Measurements from ENCODE around the gene AK8.

The AK8 gene

DNA sequence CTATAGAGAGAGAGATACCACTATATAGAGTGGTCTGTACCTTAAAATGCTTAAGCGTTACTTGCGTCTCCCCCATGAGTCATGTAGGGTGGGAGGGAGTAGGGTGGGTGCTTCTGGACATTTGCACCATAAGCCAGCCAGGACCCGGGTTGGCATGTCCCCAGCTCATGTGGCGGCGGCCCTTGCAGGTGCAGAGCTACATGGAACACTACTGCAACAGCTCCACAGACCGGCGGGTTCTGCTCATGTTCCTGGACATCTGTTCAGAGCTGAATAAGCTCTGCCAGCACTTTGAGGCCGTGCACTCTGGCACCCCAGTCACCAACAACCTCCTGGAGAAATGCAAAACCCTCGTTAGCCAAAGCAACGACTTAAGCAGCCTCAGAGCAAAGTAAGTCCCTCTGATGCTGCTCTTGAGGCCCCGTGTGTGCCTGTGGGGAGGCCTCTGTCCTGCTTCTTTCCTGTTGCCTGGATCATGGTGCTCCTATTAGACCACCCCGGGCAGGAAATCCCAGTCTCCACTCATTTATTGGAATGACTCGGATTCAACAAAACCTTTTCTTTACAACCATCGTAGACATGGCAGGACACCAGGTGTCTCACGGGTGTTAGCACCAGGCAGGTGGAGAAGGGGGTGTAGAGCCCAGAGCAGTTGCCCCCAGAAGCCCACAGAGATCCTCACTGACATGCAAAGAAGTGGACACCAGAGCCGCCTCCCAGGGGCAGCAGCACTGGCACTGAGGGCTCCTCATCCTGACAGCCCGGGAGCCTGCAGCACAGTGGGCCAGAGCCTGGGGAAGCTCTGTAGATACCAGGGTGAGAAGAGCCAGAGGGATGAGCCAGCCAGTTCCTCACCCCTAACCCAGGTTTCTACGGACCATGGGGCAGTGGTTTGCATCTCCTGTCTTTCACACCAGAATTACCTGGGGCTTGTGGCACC is 9.4 kb upstream of the AK8 start:
- DNase-seq (ENCODE audit: low spot score) = no peak

DNA sequence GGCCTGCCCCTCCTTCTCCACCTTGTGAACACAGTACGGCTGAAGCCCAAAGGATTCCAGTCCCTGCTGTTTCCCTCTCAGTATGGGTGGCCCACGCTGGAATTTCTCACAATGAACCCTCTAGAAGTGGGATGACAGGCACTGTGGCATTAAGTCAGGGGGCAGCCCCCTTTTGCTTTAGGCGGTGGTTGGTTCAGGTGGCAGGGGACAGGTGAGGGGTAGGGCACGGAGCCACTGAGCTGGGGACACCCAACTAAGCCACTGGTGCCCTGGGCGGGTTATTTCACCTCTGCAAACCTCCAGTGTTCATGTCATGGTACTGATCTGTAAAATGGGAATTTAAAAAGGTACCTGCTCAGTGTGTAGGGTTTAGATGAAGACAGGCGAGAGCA is 8.2 kb upstream of the AK8 start:
- no peak for DNase-seq (ENCODE audit: low spot score)

DNA sequence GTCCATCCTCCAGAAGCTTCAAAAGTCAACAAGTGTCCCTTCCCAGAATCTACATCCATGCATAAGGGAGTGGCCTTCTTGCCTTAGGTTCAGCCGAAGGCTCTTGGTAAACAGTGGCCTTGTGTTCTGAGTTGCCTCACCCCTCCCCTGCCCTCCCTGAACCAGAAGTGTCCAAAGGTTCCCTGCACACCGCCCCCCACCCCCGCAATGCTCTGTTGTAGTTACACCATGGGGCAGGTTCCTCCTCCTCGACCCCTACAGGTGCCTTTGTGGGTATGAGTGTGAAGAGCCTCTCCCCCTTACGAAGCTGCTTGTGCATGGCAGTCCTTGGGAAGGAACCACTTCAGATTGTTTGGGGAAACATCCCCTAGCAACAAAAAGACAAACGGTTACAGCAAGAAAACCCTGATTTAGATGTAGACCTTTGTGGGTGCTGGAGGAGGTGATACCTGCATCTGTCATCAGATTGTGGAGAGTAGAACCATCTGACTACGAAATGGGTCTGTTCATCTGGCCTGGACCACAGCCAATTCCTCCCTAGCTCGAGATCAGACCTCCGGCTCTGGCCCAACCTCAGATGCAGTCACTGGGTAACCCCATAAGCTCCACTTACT is 7.7 kb upstream of the AK8 start:
- no peak for DNase-seq (ENCODE audit: low spot score)

DNA sequence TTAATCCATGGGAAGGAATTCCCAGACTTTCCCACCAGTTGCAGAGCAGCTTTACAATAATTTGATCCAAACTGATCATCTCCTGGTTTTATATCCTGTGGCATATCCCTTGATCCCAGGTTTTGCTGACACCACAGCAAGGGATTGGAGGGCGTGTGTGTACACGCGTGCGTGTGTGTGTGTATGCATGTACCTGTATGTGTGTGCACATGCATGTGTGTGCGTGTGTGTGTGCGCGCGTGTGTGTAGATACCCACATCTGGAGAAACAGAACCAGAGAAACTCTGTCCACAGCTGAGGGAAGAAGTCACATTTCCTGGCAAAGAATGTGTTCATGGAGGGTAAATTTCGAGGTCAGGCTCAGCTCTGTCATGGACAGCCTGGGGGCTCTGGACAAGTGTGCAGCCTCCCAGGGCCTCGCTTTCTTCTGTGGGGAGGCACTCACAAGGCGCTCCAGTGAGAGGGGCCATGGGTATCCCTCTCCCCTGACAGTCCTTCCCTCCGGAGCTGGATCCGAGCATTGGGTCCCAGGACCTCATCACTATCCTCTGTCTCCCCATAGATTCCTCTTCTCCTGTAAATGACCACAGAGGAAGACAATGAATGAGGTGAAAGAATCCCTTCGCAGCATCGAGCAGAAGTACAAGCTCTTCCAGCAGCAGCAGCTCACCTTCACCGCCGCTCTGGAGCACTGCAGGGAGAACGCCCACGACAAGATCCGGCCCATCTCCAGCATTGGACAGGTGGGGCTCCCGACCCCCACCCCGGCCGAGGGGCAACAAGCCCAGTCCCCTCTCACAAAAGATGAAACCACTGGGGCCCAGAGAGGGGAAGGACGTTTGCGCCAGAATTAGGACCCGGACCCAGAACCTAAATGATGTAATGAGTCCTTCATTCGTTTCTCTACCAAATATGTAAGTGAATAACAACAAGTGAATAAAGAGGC is 5.5 kb upstream of the AK8 start:
- no peak for DNase-seq (ENCODE audit: low spot score)

DNA sequence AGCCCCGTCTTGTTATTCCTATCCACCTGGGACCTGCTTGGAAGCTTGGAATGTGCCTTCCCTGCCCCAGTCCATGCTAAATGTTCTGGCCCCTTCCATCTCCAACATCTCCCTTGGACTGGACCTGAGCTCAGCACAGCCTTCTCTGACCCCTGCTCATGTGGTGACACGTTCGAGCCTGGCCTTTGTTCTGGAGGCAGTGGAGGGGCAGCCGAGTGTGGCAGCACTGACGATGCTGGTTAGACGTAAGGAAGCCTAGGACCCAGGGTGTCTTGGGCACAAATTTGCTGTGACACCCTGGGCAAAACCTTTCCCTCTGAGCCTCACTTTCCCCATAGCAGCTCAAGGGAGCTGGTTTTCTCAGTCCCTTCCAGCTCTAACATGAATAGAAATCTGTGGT is 4.5 kb upstream of the AK8 start:
- DNase-seq (ENCODE audit: low spot score) = no peak

DNA sequence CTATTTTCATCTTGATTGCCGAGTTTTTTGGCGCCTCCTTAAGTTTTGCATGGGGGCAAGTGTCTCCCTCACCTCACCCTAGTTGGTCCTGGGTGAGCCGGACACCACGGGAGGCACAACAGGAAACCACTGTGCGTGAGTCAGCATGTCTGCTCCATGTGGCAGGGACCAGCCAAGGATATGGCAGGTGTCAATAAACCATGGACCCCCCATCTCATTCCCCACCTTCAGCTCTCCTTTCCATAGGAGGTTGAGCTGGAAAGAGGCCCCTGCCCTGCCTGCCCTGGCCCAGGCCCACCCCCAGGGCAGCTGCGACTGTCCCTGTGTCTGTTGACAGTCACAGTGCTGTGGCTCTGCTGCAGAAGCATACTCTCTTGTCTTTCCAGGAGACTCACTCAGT is 3.7 kb upstream of the AK8 start:
- no peak for DNase-seq (ENCODE audit: low spot score)

DNA sequence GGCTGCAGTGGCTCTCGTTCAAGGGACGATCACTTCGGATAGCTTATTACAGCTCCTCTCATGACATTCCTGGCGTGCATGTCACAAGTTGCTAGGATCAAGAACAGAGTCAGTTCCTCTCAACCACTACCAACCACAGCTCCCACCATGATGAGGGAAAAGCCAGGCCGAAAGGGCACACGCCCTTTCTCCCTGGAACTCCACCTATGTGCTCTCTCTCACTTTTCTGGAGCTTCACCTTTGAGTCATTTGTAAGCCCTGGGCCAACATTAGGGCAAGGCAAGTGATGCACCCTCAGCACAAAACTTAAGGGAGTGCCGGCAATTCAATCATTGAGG is 2.2 kb upstream of the AK8 start:
- DNase-seq (ENCODE audit: low spot score) = no peak

DNA sequence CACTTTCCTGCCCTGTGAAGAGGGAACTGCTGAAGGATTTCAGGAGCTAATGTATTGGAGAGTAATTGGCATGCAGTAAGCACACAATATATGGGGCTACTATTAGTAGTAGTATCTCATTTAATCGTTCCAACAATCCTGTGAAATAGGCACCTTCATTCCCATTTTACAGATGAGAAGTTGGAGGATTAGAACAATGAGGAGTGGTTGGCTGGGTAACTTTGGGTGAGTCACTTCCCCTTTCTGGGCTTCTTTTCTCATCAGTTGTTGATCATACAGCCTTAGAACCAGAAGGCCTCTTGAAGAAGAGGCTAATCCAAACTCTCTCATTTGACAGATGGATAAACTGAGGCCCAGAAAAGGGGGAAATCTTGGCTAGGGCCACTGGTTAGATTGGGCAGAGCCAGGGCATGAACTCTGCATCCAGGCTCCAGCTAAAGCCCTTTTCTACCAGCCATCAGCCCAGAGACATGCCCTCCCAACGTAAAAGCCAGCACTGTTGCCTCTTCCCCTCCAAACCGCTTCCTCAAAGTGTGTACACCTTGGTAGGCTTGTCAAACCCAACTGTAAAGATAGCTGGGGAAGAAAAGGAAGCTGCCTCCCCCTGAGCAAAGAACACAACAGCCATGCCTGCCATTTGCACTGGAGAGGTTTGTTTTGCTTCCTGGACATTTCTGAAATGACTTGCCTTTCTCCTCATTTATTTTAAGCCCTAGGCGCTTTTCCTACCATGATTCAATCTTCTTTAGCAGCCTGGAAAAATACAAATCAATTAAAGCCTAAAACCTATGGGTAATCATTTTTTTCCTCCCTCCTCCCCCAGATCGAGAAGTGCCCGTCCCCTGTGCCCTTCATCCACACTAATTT is 1.6 kb upstream of the AK8 start:
- no peak for DNase-seq (ENCODE audit: low spot score)

DNA sequence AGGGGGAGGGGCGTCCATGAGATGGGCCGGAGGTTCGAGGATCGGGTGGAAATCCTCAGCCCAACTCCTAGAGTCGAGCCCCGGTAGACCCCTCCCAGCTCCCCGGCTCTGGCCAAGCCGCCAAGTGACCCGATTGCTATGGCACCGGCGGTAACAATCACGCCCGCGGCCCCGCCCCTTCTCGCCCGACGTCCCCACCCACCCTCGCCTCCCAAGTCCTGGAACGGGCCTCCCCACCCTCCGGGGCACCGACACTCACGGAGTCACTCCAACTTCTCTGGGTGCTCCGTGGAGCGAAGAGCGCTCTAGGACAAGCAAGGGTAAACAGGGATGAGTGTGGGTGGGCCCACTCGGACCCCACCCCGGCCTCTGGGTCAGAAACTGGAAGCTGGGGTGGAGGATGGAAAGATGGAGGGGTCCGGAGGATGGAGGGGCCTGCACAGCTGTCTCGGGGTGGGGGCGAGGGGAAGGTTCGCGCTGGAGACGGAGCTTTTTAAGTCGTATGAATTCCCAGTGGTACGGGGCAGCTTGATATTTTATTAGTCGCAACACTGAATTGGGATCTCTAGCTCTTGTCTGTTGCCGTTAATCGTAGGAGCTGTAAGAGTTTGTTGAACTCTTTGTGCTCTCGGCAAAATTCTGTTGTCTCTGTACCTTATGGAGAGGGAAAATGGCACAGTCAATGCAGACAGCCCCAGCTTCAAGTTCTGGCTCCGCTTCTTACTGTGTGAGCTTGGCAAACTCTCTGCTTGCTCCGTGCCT is 792 bp upstream of the AK8 start, which contains the start of gene SPACA9:
Gene SPACA9 (plus strand): TSS at position 204 of the 762 bp plus-strand sequence. CDS start 5,050 bp downstream, outside the sequence.
- peak; percentile 32 for DNase-seq (ENCODE audit: low spot score)

DNA sequence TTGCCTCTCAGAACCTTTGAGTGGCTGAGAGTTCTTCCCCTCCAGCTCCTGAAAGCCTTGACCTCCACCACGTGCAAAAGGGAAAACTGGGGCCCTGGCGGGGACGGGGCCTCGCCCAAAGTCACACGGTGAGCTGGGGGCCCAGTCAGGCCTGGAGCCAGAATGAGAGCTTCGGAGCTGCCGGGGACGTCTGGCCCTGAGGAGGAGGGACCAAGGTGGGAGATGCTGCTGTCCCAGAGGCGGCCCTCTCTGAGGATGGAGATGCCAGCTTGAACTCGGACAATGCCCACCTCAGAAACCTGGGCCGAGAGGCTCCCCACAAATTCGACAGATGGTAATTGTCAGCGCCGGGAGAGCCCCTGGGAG is 643 bp downstream of the AK8 start:
- no peak for DNase-seq (ENCODE audit: low spot score)

DNA sequence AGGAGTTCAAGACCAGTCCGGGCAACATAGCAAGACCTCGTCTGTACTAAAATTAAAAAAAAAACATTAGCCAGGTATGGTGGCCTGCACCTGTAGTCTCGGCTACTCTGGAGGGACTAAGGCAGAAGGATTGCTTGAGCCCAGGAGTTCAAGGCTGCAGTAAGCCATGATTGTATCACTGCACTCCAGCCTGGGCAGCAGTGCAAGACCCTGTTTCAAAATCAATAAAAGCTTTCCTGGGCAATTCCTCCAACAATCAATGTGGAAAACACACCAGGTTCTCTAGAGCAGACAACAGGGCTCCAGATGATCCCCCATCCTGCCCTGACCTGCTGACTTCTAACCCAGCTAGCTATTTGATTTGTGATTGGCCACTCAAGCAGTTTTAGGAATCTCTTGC is 1.2 kb downstream of the AK8 start:
- DNase-seq (ENCODE audit: low spot score) = no peak

DNA sequence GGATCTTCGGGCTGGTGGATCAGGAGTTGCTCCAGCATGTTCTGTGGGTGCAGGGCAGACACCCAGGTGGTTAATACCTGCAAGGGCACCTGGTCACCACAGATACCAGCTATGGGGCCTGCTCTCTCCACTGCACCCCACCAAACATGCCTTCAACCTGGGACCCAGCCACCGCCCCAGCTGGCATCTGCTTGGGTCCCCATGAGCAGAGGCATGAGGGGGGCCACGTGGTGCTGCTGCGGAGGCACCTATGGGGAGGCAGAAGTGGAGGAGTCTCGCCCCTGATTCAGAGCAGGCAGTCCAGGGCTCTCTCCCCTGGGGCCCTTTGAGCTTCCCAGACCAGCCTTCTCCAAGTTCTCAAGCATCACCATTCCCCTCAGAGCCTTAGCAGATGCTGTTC is 2.9 kb downstream of the AK8 start:
- DNase-seq (ENCODE audit: low spot score) = no peak

DNA sequence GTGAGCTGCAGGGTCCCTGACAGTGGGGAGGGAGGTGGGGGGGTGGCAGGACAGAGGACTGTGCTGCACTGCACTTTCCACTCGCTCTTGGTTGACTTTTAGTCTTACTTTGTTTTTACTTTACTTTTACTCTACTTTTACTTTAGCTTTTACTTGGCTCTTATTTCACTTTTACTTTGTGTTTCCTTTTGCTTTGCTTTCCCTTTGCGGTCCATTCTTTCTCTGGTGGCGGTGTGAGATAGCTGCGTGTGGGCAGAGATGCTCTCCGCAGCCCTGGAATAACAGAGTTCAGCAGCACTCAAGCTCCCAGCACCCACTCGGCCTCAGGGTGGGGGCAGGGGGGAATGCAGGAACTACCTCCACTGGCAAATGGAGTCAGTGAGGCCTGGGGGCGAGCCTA is 4.7 kb downstream of the AK8 start:
- no peak for DNase-seq (ENCODE audit: low spot score)

DNA sequence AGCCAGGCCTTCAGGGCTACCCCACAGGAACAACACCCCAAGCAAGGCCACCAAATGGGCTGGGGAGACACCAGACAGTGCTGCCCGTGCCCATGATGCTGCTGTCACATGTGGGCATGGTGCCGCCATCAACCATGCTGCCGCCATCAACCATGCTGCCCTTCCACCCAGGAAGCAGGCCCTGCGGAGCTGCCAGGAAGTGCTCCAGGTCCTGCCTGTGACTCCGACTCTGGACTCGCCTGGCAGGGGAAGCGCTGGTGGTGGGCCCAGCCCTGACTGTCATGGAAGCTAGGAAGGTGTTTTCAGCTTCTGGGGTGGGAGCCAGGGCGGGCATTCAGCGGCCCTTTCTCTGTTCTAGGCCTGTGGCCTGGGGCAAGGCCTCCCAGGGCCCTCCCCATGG is 8.8 kb downstream of the AK8 start:
- DNase-seq (ENCODE audit: low spot score) = no peak

DNA sequence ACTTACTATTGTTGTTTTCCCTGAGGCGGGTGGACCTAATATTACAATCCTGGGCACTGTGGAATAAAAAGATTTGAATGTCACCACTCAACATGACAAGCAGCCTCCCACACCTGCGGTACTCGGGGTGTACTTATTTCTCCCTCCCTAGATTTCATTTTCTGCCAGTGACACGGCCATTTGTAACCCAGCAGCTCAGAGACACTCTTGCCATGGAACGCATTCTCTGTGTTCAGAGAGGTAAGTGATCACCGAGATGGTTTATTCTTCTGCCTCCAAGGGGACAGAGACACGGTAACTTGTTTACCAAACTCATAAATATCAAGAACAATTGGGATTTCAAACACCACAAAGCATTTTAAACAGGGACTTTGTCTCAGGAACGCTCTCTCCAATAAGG is 11.2 kb downstream of the AK8 start:
- no peak for DNase-seq (ENCODE audit: low spot score)

DNA sequence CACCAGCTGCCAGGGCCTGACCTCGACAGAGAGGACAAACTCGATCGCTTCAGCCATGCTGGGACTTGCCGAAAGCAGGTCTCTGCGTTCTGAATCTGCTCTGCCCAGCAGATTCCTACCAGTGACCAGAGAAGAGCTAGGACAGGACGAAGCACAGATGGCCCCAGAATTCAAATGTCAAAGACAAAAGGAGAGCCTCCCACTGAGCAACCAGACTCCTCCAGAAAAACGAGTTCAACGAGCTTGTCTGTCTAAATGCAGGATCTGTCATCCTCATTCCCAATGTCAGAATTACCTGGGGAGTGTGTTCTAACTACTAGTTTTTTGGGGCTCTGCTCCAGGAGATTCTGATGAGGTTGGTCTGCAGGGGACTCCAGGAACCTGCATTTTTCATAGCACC is 13.4 kb downstream of the AK8 start:
- no peak for DNase-seq (ENCODE audit: low spot score)

DNA sequence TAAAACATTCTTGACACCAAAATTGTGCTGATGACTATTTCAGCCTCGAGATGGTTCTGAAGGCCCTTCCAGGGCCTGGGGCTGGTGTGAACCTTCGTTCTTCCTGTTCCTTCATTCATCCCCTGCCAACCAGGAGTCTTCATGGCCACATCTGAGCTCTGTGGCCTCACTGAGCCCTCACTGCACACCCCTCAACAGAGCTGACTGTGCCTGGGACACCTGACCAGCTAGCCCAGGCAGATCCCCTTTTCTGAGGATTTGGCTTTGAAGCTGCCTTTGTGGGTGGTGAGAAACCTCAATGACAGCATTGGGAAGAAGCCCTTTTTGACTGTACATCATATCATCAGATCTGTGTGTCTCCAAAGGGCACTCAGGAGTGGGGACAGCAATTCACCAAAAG is 13.8 kb downstream of the AK8 start:
- no peak for DNase-seq (ENCODE audit: low spot score)

DNA sequence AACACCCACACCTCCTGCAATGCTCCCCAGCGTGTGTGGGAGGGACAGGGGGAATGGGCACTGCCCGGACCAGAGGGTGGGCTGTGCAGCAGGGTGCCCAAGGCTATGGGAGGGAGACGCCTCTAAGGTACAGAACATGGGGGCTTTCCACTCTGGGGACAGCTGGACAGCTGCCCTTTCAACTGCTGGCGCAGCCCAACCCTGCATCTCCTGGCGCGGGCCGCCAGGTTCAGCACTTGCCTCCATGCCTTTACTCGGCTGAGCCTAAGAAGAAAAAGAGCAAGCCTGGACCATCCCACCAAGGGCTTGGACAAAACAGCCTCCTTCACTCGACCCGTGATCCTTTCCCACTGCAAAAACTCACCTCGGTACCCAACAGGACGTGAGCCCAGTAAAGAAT is 15.0 kb downstream of the AK8 start:
- DNase-seq (ENCODE audit: low spot score) = no peak

DNA sequence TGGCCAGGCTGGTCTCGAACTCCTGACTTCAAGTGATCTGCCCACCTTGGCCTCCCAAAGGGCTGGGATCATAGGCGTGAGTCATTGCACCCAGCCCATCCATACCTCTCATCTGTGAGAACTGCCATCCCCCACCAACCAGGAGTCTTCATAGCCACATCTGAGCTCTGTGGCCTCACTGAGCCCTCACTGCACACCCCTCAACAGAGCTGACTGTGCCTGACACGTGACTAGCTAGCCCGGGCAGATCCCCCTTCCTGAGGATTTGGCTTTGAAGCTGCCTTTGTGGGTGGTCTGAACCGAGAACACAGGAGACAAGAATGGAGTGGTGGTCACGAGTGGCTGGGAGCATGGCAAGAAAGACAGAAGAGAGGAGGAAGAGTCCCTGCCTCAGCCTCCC is 15.6 kb downstream of the AK8 start:
- DNase-seq (ENCODE audit: low spot score) = no peak

DNA sequence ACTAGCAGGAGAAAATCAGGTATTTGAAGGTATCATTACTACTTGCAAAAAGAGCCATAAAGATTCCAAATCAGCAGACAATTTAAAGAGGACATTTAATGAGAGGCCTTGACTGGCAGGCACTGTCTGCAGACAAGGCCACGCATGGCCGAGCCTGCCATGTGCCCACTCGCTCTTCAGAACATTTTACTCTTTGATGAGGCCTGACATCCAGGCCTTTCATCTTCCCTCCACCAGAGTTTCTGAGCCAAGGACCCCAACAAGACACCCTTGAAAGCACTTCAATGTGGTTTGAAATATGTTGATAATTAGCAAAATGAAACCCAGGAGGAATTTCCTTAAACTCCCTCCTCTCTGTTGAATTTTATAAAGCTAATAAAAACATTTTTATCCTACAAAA is 16.4 kb downstream of the AK8 start:
- DNase-seq (ENCODE audit: low spot score) = no peak

DNA sequence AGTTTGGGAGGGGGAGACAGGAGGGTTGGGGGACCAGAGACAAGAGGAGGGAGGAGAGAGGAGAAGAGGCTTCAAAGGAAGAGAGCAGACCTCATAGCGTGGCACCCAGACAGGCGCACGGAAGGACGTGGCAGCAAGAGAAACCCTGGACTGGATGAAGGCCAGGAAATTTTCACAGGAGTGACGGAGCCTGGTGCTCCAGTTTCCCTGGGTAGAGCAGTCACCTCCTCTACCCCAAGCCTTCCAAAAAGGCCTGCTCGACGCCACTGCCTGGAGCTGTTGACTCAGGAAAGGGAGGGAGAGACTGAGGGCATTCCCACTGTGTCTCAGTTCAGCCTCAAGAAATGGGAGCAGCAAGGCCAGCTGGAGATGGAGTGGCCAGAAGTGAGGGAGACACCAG is 19.3 kb downstream of the AK8 start:
- no peak for DNase-seq (ENCODE audit: low spot score)

Data from putamen (tissue), 1 donor.